ENCODE data around the gene EIF4A2.
"Not testable (repeated sequence)": the region's sequence is repeated elsewhere in the genome, so short reads cannot be mapped to it uniquely, and the experiment has no call there.

The EIF4A2 gene

GRCh38 chr3:186818956-186819355, 35.6 kb downstream of the EIF4A2 start:
- H3K27me3 ChIP-seq (ENCODE audit: control insufficient read depth in 1 of 2, insufficient read depth in 2 of 2, low read length in 2 of 2), result peaks cover 1 to 4% of the 10 kb centered on the region in 2 donors
- H3K4me1 ChIP-seq (ENCODE audit: control insufficient read depth in 1 of 2, insufficient read depth in 2 of 2, low read length in 2 of 2), result no peaks in the 10 kb centered on the region
- no peak overlapping the region for H3K4me3 ChIP-seq (ENCODE audit: low read depth in 1 of 2, low read length in 2 of 2)
- H3K9ac ChIP-seq (ENCODE audit: low read depth in 1 of 2, low read length in 2 of 2), result no peak overlapping the region
- no peak overlapping the region for H3K27ac ChIP-seq (ENCODE audit: low read depth, low read length)
- H3K36me3 ChIP-seq (ENCODE audit: control insufficient read depth in 1 of 2, insufficient read depth in 2 of 2, low read length in 2 of 2), result no peaks in the 10 kb centered on the region
- H3K9me3 ChIP-seq (ENCODE audit: control insufficient read depth in 1 of 2, low read length in 2 of 2), result no peaks in the 10 kb centered on the region

- no peak overlapping the region for H3K27ac ChIP-seq (ENCODE audit: low read depth, low read length)
Observed at GRCh38 chr3:186821429-186822387, 38.3 kb downstream of the EIF4A2 start.

GRCh38 chr3:186822388-186822759, 39.0 kb downstream of the EIF4A2 start:
- not testable (repeated sequence) for H3K36me3 ChIP-seq (ENCODE audit: control insufficient read depth in 1 of 2, insufficient read depth in 2 of 2, low read length in 2 of 2); H3K4me3 ChIP-seq (ENCODE audit: low read depth in 1 of 2, low read length in 2 of 2); H3K9ac ChIP-seq (ENCODE audit: low read depth in 1 of 2, low read length in 2 of 2); H3K27ac ChIP-seq (ENCODE audit: low read depth, low read length); H3K9me3 ChIP-seq (ENCODE audit: control insufficient read depth in 1 of 2, low read length in 2 of 2)
- Histone ChIP-seq H3K4me1 (ENCODE audit: control insufficient read depth in 1 of 2, insufficient read depth in 2 of 2, low read length in 2 of 2) (peaks cover 9 to 14% of the 10 kb centered on the region in 2 donors), H3K27me3 (ENCODE audit: control insufficient read depth in 1 of 2, insufficient read depth in 2 of 2, low read length in 2 of 2) (peaks cover 25 to 29% of the 10 kb centered on the region in 2 donors)

More at GRCh38 chr3:186821429-186822387, 38.3 kb downstream of the EIF4A2 start:
- Histone ChIP-seq H3K9me3 (ENCODE audit: control insufficient read depth in 1 of 2, low read length in 2 of 2) (no peaks in the 10 kb centered on the region), H3K27me3 (ENCODE audit: control insufficient read depth in 1 of 2, insufficient read depth in 2 of 2, low read length in 2 of 2) (peaks cover 25 to 29% of the 10 kb centered on the region in 2 donors), H3K36me3 (ENCODE audit: control insufficient read depth in 1 of 2, insufficient read depth in 2 of 2, low read length in 2 of 2) (no peaks in the 10 kb centered on the region), H3K4me1 (ENCODE audit: control insufficient read depth in 1 of 2, insufficient read depth in 2 of 2, low read length in 2 of 2) (peaks cover 9 to 14% of the 10 kb centered on the region in 2 donors), H3K9ac (ENCODE audit: low read depth in 1 of 2, low read length in 2 of 2) (no peak overlapping the region), H3K4me3 (ENCODE audit: low read depth in 1 of 2, low read length in 2 of 2) (no peak overlapping the region)

GRCh38 chr3:186823386-186823785, 40.0 kb downstream of the EIF4A2 start:
- Histone ChIP-seq H3K36me3 (ENCODE audit: control insufficient read depth in 1 of 2, insufficient read depth in 2 of 2, low read length in 2 of 2) (no peaks in the 10 kb centered on the region), H3K4me1 (ENCODE audit: control insufficient read depth in 1 of 2, insufficient read depth in 2 of 2, low read length in 2 of 2) (peaks cover 13 to 19% of the 10 kb centered on the region in 2 donors), H3K9ac (ENCODE audit: low read depth in 1 of 2, low read length in 2 of 2) (no peak overlapping the region), H3K9me3 (ENCODE audit: control insufficient read depth in 1 of 2, low read length in 2 of 2) (no peaks in the 10 kb centered on the region), H3K27ac (ENCODE audit: low read depth, low read length) (no peak overlapping the region), H3K27me3 (ENCODE audit: control insufficient read depth in 1 of 2, insufficient read depth in 2 of 2, low read length in 2 of 2) (peaks cover 29% of the 10 kb centered on the region in 2 donors), H3K4me3 (ENCODE audit: low read depth in 1 of 2, low read length in 2 of 2) (no peak overlapping the region)

GRCh38 chr3:186824430-186825139, 41.2 kb downstream of the EIF4A2 start:
- Histone ChIP-seq H3K36me3 (ENCODE audit: control insufficient read depth in 1 of 2, insufficient read depth in 2 of 2, low read length in 2 of 2) (no peaks in the 10 kb centered on the region), H3K4me3 (ENCODE audit: low read depth in 1 of 2, low read length in 2 of 2) (no peak overlapping the region), H3K27me3 (ENCODE audit: control insufficient read depth in 1 of 2, insufficient read depth in 2 of 2, low read length in 2 of 2) (peaks cover 33 to 40% of the 10 kb centered on the region in 2 donors), H3K9me3 (ENCODE audit: control insufficient read depth in 1 of 2, low read length in 2 of 2) (no peaks in the 10 kb centered on the region), H3K9ac (ENCODE audit: low read depth in 1 of 2, low read length in 2 of 2) (no peak overlapping the region), H3K27ac (ENCODE audit: low read depth, low read length) (no peak overlapping the region), H3K4me1 (ENCODE audit: control insufficient read depth in 1 of 2, insufficient read depth in 2 of 2, low read length in 2 of 2) (peaks cover 13 to 19% of the 10 kb centered on the region in 2 donors)

GRCh38 chr3:186825294-186825821, 42.0 kb downstream of the EIF4A2 start:
- H3K27me3 ChIP-seq (ENCODE audit: control insufficient read depth in 1 of 2, insufficient read depth in 2 of 2, low read length in 2 of 2), result peaks cover 39 to 47% of the 10 kb centered on the region in 2 donors
- no peak overlapping the region for H3K27ac ChIP-seq (ENCODE audit: low read depth, low read length)
- no peak overlapping the region for H3K9ac ChIP-seq (ENCODE audit: low read depth in 1 of 2, low read length in 2 of 2)

GRCh38 chr3:186825872-186826409, 42.6 kb downstream of the EIF4A2 start:
- Histone ChIP-seq H3K4me3 (ENCODE audit: low read depth in 1 of 2, low read length in 2 of 2) (no peak overlapping the region), H3K27ac (ENCODE audit: low read depth, low read length) (no peak overlapping the region), H3K27me3 (ENCODE audit: control insufficient read depth in 1 of 2, insufficient read depth in 2 of 2, low read length in 2 of 2) (peaks cover 43 to 53% of the 10 kb centered on the region in 2 donors), H3K36me3 (ENCODE audit: control insufficient read depth in 1 of 2, insufficient read depth in 2 of 2, low read length in 2 of 2) (no peaks in the 10 kb centered on the region), H3K9me3 (ENCODE audit: control insufficient read depth in 1 of 2, low read length in 2 of 2) (no peaks in the 10 kb centered on the region), H3K9ac (ENCODE audit: low read depth in 1 of 2, low read length in 2 of 2) (no peak overlapping the region), H3K4me1 (ENCODE audit: control insufficient read depth in 1 of 2, insufficient read depth in 2 of 2, low read length in 2 of 2) (peaks cover 13 to 19% of the 10 kb centered on the region in 2 donors)

More at GRCh38 chr3:186825294-186825821, 42.0 kb downstream of the EIF4A2 start:
- H3K9me3 ChIP-seq (ENCODE audit: control insufficient read depth in 1 of 2, low read length in 2 of 2), result no peaks in the 10 kb centered on the region
- no peaks in the 10 kb centered on the region for H3K36me3 ChIP-seq (ENCODE audit: control insufficient read depth in 1 of 2, insufficient read depth in 2 of 2, low read length in 2 of 2)
- H3K4me1 ChIP-seq (ENCODE audit: control insufficient read depth in 1 of 2, insufficient read depth in 2 of 2, low read length in 2 of 2), result peaks cover 13 to 19% of the 10 kb centered on the region in 2 donors
- H3K4me3 ChIP-seq (ENCODE audit: low read depth in 1 of 2, low read length in 2 of 2), result no peak overlapping the region

- no peaks in the 10 kb centered on the region for H3K9me3 ChIP-seq (ENCODE audit: control insufficient read depth in 1 of 2, low read length in 2 of 2)
- peak overlapping the region in 1 of 2 donors; percentile 40 for H3K4me3 ChIP-seq (ENCODE audit: low read depth in 1 of 2, low read length in 2 of 2)
- peaks cover 45 to 53% of the 10 kb centered on the region in 2 donors for H3K27me3 ChIP-seq (ENCODE audit: control insufficient read depth in 1 of 2, insufficient read depth in 2 of 2, low read length in 2 of 2)
- H3K36me3 ChIP-seq (ENCODE audit: control insufficient read depth in 1 of 2, insufficient read depth in 2 of 2, low read length in 2 of 2), result no peaks in the 10 kb centered on the region
- H3K27ac ChIP-seq (ENCODE audit: low read depth, low read length), result no peak overlapping the region
- no peak overlapping the region for H3K9ac ChIP-seq (ENCODE audit: low read depth in 1 of 2, low read length in 2 of 2)
- peaks cover 13 to 19% of the 10 kb centered on the region in 2 donors for H3K4me1 ChIP-seq (ENCODE audit: control insufficient read depth in 1 of 2, insufficient read depth in 2 of 2, low read length in 2 of 2)
Observed at GRCh38 chr3:186826410-186826975, 43.1 kb downstream of the EIF4A2 start.

GRCh38 chr3:186826976-186827857, 43.8 kb downstream of the EIF4A2 start:
- peaks cover 13 to 19% of the 10 kb centered on the region in 2 donors for H3K4me1 ChIP-seq (ENCODE audit: control insufficient read depth in 1 of 2, insufficient read depth in 2 of 2, low read length in 2 of 2)
- peak overlapping the region; percentile 53 to 75 for H3K4me3 ChIP-seq (ENCODE audit: low read depth in 1 of 2, low read length in 2 of 2)
- H3K27me3 ChIP-seq (ENCODE audit: control insufficient read depth in 1 of 2, insufficient read depth in 2 of 2, low read length in 2 of 2), result peaks cover 51 to 57% of the 10 kb centered on the region in 2 donors
- no peaks in the 10 kb centered on the region for H3K9me3 ChIP-seq (ENCODE audit: control insufficient read depth in 1 of 2, low read length in 2 of 2)
- H3K27ac ChIP-seq (ENCODE audit: low read depth, low read length), result no peak overlapping the region
- peak overlapping the region in 1 of 2 donors; percentile 54 for H3K9ac ChIP-seq (ENCODE audit: low read depth in 1 of 2, low read length in 2 of 2)
- H3K36me3 ChIP-seq (ENCODE audit: control insufficient read depth in 1 of 2, insufficient read depth in 2 of 2, low read length in 2 of 2), result no peaks in the 10 kb centered on the region
